K562 (cell line): ENCODE data around the gene MRPL2. TPM values are rescaled to one million over a fixed set of nuclear protein-coding genes. Genes with fewer than 3 reads are reported as not detected.
A peak's percentile ranks its signal among the peaks of the same experiment; 100 is the strongest.

Source experiments
- ATAC-seq: fragments of 200-7000 bp; cut with Tn5 transposase; 3 replicates; pipeline ENCODE4 v1.9.1; 2020; ENCODE audit warnings: moderate library complexity
- BruUV-seq: library from RNA; stranded (reverse); fragments of 400-500 nt; replicated peaks from 2 replicates; lab custom pipeline; 2021; lab: Mats Ljungman, UMichigan
- CTCF ChIA-PET: fragments of 300-600 bp; formaldehyde crosslinking; extraction: SDS; loops from one replicate; lab custom pipeline; 2021; ENCODE audit warnings: low intra/inter-chr PET ratio; lab: Yijun Ruan, JAX
- POLR2A ChIA-PET: fragments of 300-600, 350-650 bp; sonication (Branson Sonifier 250); formaldehyde crosslinking; extraction: SDS; loops from one replicate; lab custom pipeline; 2021; ENCODE audit warnings: antibody characterized with exemption, inconsistent platforms; lab: Yijun Ruan, JAX
- DNase-seq, 4 experiments: peaks; one replicate each; pipeline versions ENCODE4 v3.0.0 to v3.0.0-alpha.2; 2011 to 2018; ENCODE audit warnings: low spot score in 3 of 4, mixed read lengths in 3 of 4; ENCODE audit errors: extremely low read depth in 1 of 4
- FAIRE-seq: peaks from 2 replicates; lab custom pipeline; 2011; peaks lifted over from hg19 to GRCh38; lab: Jason Lieb, UNC
- H2AFZ ChIP-seq: 2 replicates; pipeline ENCODE4 v1.6.0; 2011; ENCODE audit warnings: low read depth, low read length, control low read depth, inconsistent platforms
- H3K27ac ChIP-seq: fragments of 200-600 bp; 3 replicates; pipeline ENCODE4 v1.8.0; 2011; ENCODE audit warnings: low read depth, mild to moderate bottlenecking, control low read depth, inconsistent platforms, low read length, moderate library complexity, mixed read lengths; ENCODE audit errors: extremely low read depth
- H3K27me3 ChIP-seq, 2 experiments: fragments of 300-600 bp in 1 of 2; 2 replicates in 1 of 2; 3 replicates in 1 of 2; pipeline versions ENCODE4 v1.6.0 to v1.8.0; 2011; ENCODE audit warnings: inconsistent platforms in 2 of 2, low read length in 2 of 2, mild to moderate bottlenecking in 1 of 2, mixed read lengths in 1 of 2, moderate library complexity in 1 of 2; ENCODE audit not compliant: control insufficient read depth in 2 of 2, insufficient read depth in 2 of 2
- H3K36me3 ChIP-seq: fragments of 300-600 bp; 3 replicates; pipeline ENCODE4 v1.8.0; 2011; ENCODE audit warnings: mild to moderate bottlenecking, low read length, inconsistent platforms; ENCODE audit not compliant: control insufficient read depth, insufficient read depth
- H3K4me1 ChIP-seq, 2 experiments: fragments of 200-600 bp in 1 of 2; replicated peaks in 1 of 2; 2 replicates in 1 of 2; 3 replicates in 1 of 2; pipeline versions ENCODE4 v1.5.1 to v1.8.0; 2011; ENCODE audit warnings: inconsistent platforms in 2 of 2, low read length in 2 of 2, mild to moderate bottlenecking in 1 of 2, mixed read lengths in 1 of 2, moderate library complexity in 1 of 2; ENCODE audit not compliant: control insufficient read depth in 2 of 2, insufficient read depth in 2 of 2
- H3K4me2 ChIP-seq: 2 replicates; pipeline ENCODE4 v1.6.1; 2011; ENCODE audit warnings: low read length, control low read depth, inconsistent platforms, mixed read lengths; ENCODE audit not compliant: insufficient read depth
- H3K4me3 ChIP-seq: fragments of 200-600 bp; sonication (generic), shearing (Covaris generic); 2 replicates; pipeline ENCODE4 v1.5.1; 2016; ENCODE audit warnings: control low read depth, inconsistent platforms
- H3K79me2 ChIP-seq: fragments of 200-600 bp; 3 replicates; pipeline ENCODE4 v1.8.0; 2011; ENCODE audit warnings: low read length, inconsistent platforms; ENCODE audit not compliant: control insufficient read depth, insufficient read depth
- H3K9ac ChIP-seq, 2 experiments: 2 replicates each; pipeline versions ENCODE4 v1.6.0 to v1.6.1; 2011; ENCODE audit warnings: low read depth in 2 of 2, low read length in 2 of 2, control low read depth in 1 of 2, inconsistent platforms in 1 of 2, mild to moderate bottlenecking in 1 of 2, mixed read lengths in 1 of 2; ENCODE audit not compliant: insufficient read depth in 1 of 2
- H3K9me1 ChIP-seq: one replicate; pipeline ENCODE4 v1.6.0; 2011; ENCODE audit warnings: inconsistent platforms, mild to moderate bottlenecking, low read length, moderate library complexity; ENCODE audit not compliant: control insufficient read depth, insufficient read depth
- H3K9me3 ChIP-seq: replicated peaks from 2 replicates; pipeline ENCODE4 v1.5.1; 2011; ENCODE audit warnings: low read depth, low read length, inconsistent platforms; ENCODE audit not compliant: control insufficient read depth, insufficient read depth
- H4K20me1 ChIP-seq: replicated peaks from 2 replicates; pipeline ENCODE4 v1.6.1; 2011; ENCODE audit warnings: low read length, inconsistent platforms, mixed read lengths; ENCODE audit not compliant: control insufficient read depth, insufficient read depth
- ARNT ChIP-seq, 2 experiments: fragments of 450-650 bp; IDR thresholded peaks; 2 replicates each; pipeline ENCODE4 v1.6.1; 2016; ENCODE audit warnings: mild to moderate bottlenecking in 1 of 2
- HMG20B ChIP-seq: fragments of 250-450 bp; sonication (Bioruptor Pico); IDR thresholded peaks from 2 replicates; pipeline ENCODE4 v1.5.0; 2021; ENCODE audit warnings: mild to moderate bottlenecking
- HNRNPL ChIP-seq: fragments of 200-400 bp; formaldehyde crosslinking; IDR thresholded peaks from 2 replicates; pipeline ENCODE4 v1.6.1; 2017; ENCODE audit warnings: low read depth, mild to moderate bottlenecking, low read length
- NEUROD1 ChIP-seq: fragments of 150-350 bp; IDR thresholded peaks from 2 replicates; pipeline ENCODE4 v1.6.1; 2014; ENCODE audit warnings: borderline replicate concordance, low read length, low read depth; ENCODE audit not compliant: partially characterized antibody
- POLR2AphosphoS2 ChIP-seq: IDR thresholded peaks from 2 replicates; pipeline ENCODE4 v1.6.1; 2012; ENCODE audit warnings: low read length, improper control_type of control experiment
- ZNF143 ChIP-seq: sonication (generic); formaldehyde crosslinking; IDR thresholded peaks from 2 replicates; pipeline ENCODE4 v1.9.0; 2022; ENCODE audit warnings: mild to moderate bottlenecking, missing genetic modification reagents
- ZNF175 ChIP-seq: fragments of 200-800 bp; sonication (Bioruptor generic); IDR thresholded peaks from 2 replicates; pipeline ENCODE4 v1.6.1; 2016; ENCODE audit warnings: low read depth, mild to moderate bottlenecking, missing genetic modification characterization, missing compliant biosample characterization
- ZNF830 ChIP-seq: fragments of 250-450 bp; sonication (Bioruptor Pico); IDR thresholded peaks from 2 replicates; pipeline ENCODE4 v1.5.0; 2021; ENCODE audit warnings: mild to moderate bottlenecking
- WGBS: fragments of 100-300 bp; shearing (Covaris generic); methylation state at CpG from one replicate; pipeline ENCODE4 v1.1.6; 2016; ENCODE audit warnings: low coverage, mixed read lengths; ENCODE audit not compliant: insufficient coverage; ENCODE audit errors: missing lambda C conversion rate; 5-methylcytosine and 5-hydroxymethylcytosine counted together
- in situ Hi-C: fragments of 300-500 bp; cut with MboI; formaldehyde crosslinking; loops from 4 replicates; pipeline ENCODE4 v1.15.0; 2018; ENCODE audit warnings: inconsistent platforms, mixed read lengths
- intact Hi-C: fragments of 100-400 bp; cut with micrococcal nuclease; formaldehyde crosslinking; loops from 2 replicates; pipeline ENCODE4 v1.14.2; 2022
- polyA plus RNA-seq, 8 experiments: library from polyadenylated mRNA; depleted of rRNA in 4 of 8; stranded (reverse) in 5 of 8; unstranded in 3 of 8; fragments of >200 nt; fragmentation: Nextera tagmentation in 2 of 8; fragmentation: Illumina TruSeq in 1 of 8; extraction: Ambion mirVana in 2 of 8; extraction: Trizol in 1 of 8; gene quantifications; 2 replicates each; pipeline versions ENCODE4 v1.2.1 to v1.2.3, GENCODE V29; 2011 to 2014; ENCODE audit warnings: inconsistent platforms in 1 of 8, missing spikeins in 1 of 8
- total RNA-seq, 7 experiments: library from RNA; depleted of rRNA in 6 of 7; stranded (reverse); fragments of >200 nt in 6 of 7; fragmentation: Illumina TruSeq in 2 of 7; extraction: Trizol in 2 of 7; gene quantifications; 2 replicates each; pipeline versions ENCODE4 v1.2.1 to v1.2.3, GENCODE V29; 2011 to 2021; ENCODE audit warnings: low replicate concordance in 1 of 7

MRPL2 gene
- total and polyA plus RNA-seq, 9 of the 15 experiments (the other 6 are each of a cell fraction or from before 2014, with no cell fraction given): 63.1 to 262 (median 121) TPM

GRCh38 chr6:43055966-43056365 is 3.3 kb downstream of the MRPL2 start:
- Histone ChIP-seq H3K4me3 (no peak overlapping the region), H4K20me1 (no peaks in the 10 kb centered on the region), H3K27me3 (no peaks in the 10 kb centered on the region), H3K9me3 (no peaks in the 10 kb centered on the region), H3K27ac (no peak overlapping the region), H3K9ac (peak overlapping the region in 1 of 2 experiments; percentile 33; a peak in 1 of 4 replicates), H3K4me1 (peaks cover 35 to 36% of the 10 kb centered on the region in 2 experiments), H3K36me3 (peaks cover 59% of the 10 kb centered on the region)
- intact Hi-C loops (no loop called here), in situ Hi-C loops (no loop called here)
- BruUV-seq: no TSS peak
- FAIRE-seq: no peak
- no peak for TF ChIP-seq ZNF830 (CRISPR knock-in tag)
- TF ChIP-seq ZNF143 (CRISPR knock-in tag): 0 out of 2 replicates have a peak, but pooled peaks have one; percentile 24
- TF ChIP-seq NEUROD1: no peak
- TF ChIP-seq HMG20B (CRISPR knock-in tag): no peak
- no peak for TF ChIP-seq ARNT (IDR thresholded peaks at IDR 0.05)
- no peak for TF ChIP-seq POLR2AphosphoS2
- no peak for TF ChIP-seq HNRNPL
- no peak for TF ChIP-seq ZNF175 (CRISPR knock-in tag)
- TF ChIP-seq, all 486 proteins: peak for 1
- Histone ChIP-seq H3K79me2 (peaks cover 44% of the 10 kb centered on the region), H2AFZ (no peak overlapping the region), H3K9me1 (peaks cover 7% of the 10 kb centered on the region), H3K4me2 (no peak overlapping the region)
- CTCF ChIA-PET: no interaction called here
- POLR2A ChIA-PET: interaction anchor here (0.6 to 3.2 kb wide), 5 partner anchors 8 to 139 kb away, joined by 3 to 22 read pairs (median 12); no protein-coding TSS in a partner anchor
- no peak for ATAC-seq
- 51% methylated on average over 8 of the region's 8 CpGs for WGBS
- no peak for DNase-seq
